Astrocyte of the hippocampus (primary cell): ENCODE data around the gene PRM3.

Experiments
- DNase-seq: peaks from one replicate; pipeline ENCODE4 v3.0.0; 2011; ENCODE audit warnings: low read depth, low spot score

Gene PRM3

DNA sequence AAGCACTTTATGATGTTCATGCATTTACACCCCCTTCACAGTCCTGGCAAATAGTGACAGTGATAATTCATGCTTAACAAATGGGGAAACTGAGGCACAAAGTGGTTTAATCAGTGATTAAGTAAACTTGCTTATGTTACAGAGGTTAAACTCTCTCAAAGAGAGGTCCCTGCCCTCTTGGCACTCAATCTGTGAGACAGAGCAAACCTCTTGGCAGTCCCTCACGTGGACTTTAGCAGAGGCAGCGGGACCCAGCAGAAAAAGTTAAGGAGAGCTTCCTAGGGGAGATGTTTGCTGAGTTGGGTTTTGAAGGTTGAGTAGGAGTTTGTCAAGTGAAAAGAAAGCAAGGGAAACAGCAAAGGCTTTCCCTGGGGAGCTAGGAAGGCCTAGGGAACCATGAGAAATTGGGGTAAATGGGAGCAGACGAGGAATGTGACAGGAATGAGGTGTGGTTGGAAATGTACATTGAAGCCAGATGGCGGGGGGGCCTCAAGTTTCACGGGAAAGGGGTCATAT, 28.1 kb downstream of the PRM3 start:
- DNase-seq, result no peak

DNA sequence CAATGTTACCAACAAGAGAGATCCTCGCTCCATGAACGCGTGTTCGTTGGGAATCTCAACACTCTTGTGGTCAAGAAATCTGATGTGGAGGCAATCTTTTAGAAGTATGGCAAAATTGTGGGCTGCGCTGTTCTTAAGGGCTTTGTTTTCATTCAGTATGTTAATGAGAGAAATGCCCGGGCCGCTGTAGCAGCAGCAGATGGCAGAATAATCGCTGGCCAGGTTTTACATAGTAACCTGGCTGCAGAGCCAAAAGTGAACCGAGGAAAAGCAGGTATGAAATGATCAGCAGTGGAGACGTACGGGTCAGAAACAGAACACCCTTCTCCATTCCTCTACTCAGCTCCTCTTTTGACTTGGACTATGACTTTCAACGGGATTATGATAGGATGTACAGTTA, 30.8 kb downstream of the PRM3 start:
- DNase-seq, result no peak

DNA sequence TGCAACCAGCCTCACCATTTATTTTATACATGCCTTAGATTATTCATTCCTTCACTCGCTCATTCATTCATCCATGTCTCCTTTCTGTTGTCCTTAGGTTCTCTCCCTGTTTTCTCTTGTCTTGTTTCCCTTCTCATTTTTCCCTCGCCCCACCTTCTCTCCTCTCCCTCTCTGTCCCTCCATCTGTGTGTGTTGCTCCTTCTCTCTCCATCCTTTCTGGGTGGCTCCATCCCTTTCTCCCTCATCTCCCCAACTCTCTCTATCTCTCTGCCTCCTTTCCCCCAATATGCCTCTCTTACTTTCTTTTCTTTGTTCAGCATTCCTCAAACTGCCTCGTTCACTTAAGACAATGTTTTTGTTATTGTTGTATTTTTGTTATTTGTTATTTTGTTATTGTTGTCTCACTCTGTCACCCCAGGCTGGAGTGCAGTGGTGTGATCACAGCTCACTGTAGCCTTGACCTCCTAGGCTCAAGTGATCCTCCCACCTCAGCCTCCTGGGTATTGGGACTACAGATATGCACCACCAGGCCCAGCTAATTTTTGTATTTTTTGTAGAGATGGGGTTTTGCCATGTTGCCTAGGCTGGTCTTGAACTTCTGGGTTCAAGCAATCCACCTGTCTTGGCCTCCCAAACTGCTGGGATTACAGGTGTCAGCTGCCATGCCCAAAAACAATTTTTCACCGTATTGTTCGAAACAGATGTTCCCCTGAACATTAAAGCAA, 31.8 kb downstream of the PRM3 start:
- DNase-seq, result no peak

DNA sequence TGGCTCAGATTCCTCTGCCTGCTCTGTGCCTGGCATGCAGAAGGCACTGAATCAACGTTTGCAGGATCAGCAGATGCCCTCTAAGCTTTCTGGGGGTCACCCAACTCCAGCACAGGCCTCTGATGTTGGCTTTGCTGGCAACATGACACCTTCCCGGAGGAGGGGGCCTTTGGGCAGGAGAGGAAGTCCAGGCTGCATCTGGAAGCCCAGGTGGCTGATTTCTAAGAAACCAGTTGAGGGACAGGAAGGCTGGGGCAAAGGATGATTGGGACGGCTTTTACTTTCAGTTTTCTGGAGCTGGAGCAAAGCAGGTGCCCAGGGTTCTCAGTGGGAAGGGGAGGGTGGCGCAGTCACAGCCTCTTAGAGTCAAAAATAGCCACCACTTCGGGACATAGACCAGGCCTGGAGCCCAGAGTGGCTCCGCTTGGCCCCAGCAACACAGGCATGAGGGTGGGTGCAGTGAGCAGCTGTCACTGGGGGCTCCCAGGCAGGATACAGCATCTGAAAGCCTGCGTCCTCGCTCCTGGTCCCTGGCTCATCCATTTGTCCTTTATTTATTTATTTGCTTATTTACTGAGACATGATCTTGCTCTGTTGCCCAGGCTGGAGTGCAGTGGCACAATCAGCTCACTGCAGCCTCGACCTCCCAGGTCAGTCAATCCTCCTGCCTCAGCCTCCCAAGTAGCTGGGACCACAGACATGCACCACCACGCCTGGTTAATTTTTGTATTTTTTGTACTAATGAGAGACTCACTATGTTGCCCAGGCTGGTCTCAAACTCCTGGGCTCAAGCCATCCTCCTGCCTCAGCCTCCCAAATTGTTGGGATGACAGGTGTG, 32.6 kb downstream of the PRM3 start:
- DNase-seq, result no peak

DNA sequence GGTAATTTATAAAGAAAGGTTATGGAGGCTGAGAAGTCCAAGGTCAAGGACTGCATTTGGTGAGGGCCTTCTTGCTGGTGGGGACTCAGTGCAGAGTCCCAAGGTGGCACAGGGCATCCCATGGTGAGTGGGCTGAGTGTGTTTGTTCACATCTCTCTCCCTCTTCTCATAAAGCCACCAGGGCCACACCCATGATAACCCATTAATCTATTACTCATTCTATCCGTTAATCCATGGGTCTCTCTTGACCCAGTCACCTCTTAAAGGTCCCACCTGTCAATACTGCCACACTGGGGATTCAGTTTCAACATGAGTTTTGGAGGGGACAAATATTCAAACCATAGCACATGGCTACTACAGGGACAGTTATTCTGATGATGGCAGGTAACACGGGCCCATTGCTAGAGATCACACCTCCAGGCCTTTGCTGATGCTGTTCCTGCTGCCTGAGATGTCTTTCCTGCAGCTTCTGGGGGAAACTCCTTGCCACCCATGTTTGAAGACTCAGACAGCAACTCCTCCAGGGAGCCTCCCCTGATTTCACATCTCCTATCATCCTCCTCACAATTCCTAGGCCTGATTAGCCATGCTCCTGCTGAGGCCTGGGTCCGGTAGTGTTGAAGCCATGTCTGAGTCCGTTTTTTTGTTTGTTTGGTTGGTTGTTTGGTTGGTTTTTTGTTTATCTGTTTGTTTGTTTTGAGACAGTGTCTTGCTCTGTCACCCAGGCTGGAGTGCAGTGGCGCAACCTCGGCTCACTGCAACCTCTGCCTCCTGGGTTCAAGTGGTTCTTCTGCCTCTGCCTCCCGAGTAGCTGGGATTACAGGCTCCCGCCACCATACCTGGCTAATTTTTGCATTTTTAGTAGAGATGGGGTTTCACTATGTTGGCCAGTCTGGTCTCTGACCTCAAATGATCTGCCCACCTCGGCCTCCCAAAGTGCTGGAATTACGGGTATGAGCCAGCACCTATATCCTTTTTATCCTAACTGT, 33.5 kb downstream of the PRM3 start:
- DNase-seq, result no peak

DNA sequence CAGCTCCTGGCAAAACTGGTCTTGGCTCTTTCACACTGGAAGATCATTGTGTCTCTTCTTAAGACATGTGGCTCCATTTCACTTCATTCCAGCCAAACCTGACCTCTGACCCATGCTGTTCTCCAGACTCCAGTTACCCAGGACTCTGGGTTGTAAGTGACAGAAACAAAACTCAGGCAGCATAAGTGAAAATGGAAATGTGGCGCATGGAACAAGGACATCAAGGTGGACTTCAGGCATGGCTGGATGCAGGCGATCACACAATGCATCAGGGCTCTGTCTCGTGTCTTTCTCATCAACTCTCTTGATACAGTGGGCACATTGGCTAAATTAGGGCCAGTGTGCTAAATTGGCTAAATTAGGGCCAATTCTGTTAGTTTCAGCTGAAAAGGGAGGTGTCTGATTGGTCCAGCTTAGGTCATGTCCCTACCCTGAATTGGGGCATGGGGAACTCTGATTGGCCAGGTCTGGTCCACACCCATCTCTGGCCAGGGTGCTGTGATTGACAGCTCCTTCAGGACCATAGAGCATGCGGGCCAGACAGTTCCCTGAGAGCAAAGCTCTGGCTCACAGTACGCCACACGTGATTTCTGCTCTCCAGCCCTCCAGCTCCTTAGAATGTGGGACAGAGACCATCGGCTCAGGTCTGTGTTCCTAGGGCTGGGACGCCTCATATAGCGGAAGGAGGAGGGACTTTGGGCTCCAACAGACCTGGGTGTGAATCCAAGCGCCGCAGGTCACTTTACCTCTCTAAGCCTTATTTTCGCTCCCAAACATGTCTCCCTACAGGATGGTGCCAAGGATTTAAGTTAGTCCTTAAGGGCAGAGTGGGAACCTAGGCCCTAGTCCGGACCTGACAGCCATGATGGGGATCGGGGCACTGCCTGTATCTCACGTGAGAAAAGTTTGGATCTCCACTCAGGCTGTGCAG, 34.9 kb downstream of the PRM3 start:
- no peak for DNase-seq

- DNase-seq, result no peak
Measured at GRCh38 chr16:11236461-11237254, 36.8 kb downstream of the PRM3 start.

GRCh38 chr16:11235703-11235991, 37.8 kb downstream of the PRM3 start:
- no peak for DNase-seq

- DNase-seq, result no peak
Measured at GRCh38 chr16:11234884-11235702, 38.3 kb downstream of the PRM3 start.

GRCh38 chr16:11233727-11234376, 39.6 kb downstream of the PRM3 start:
- no peak for DNase-seq

DNA sequence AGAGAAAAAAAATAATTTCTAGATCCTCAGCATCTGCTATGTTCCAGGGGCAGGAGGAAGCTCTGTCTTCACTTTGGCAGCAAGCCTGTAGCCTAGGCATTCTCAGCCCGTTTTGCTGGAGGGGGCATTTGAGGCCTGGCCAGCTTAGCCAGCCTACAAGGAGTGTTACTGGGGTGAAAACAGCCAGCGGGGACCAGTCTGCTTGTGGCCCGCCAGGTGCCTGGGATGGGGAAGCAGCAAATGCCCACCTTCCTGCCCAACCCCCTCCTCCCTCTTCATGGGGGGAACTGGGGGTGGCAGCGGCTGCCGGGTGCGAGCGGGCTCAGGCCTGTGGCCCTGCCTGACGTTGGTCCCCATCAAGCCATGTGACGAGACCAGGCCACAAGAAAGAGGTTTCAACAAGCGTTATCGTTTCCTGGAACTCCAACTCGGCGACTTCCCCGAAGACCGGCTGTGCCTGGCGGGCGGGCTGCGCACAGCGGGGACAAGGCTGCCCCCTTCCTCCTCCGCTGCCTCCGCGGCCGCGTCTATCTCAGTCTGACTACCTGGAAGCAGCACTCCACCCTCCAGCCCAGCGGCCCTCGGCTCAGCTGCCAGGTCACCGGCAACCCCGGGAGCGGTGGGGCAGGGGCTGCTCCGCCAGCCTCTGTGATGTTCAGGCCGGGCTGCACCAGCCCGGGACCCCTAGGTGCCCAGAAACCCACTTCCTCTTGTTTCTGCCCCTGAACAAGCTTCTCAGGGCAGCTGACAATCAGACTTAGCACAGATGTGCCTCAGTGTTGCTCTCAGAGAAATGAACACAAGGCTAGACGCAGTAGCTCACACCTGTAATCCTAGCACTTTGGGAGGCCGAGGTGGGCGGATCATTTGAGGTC, 40.3 kb downstream of the PRM3 start:
- no peak for DNase-seq

DNA sequence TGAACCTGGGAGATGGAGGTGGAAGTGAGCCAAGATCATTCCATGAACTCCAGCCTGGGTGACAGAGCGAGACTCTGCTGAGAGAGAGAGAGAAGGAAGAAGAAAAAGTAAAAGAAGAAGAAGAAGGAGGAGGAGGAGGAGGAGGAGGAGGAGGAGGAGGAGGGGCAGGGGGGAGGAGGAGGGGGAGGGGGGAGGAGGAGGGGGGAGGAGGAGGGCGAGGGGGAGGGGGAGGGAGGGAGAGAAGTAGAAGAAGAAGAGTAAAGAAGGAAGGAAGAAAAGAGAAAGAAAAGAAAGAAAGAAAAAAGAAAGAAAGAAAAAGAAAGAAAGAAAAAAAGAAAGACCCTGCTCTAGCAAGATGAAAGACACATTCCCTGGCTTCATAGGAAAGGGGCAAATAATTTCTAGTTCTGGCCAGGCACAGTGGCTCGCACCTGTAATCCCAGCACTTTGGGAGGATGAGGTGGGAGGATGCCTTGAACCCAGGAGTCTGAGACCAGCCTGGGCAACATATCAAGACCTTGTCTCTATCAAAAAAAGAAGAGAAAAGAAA, 41.1 kb downstream of the PRM3 start:
- DNase-seq, result no peak

- DNase-seq, result no peak
Measured at GRCh38 chr16:11231367-11231970, 42.0 kb downstream of the PRM3 start.

GRCh38 chr16:11229906-11230305, 43.5 kb downstream of the PRM3 start:
- DNase-seq, result no peak

GRCh38 chr16:11229432-11229831, 44.0 kb downstream of the PRM3 start:
- DNase-seq, result no peak

DNA sequence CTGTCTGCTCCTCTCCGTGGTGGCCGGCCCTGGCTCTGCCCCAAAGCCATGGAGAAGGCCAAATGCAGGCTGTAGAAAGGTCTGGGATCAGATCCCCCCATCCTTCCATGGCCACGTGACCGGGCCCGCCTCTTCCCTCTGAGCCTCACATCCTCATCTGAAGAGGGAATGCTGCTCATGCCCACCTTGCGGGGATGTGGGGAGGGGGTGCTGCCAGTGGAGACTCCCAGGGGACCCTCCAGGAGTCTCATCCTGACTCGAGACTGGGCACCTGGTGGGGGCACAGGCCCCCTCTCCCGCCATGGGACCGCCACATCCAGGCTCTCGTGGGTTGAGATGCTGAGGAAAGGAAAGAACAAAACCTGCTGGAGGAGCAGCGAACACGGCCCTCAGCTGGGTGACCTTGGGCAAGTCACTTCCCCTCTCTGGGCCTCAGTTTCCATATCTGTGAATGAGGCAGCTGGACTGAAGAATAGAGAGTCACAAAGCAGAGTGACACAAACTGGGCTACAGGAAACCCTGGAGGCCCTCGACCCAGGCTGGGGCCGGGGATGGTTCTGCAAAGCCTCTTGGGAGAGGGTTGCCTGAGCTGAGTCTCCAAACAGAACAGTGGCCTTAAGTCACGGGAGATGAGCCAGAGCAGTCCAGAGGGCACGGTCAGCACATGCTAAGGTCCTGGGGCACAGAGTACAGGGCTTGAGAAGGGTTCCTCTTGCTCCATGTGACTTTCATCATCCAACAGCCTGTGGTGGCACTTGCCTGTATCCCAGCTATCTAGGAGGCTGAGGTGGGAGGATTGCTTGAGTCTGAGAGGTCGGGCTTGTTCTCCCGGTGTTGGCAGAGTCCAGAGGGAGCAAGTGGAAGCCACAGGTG, 47.5 kb downstream of the PRM3 start:
- DNase-seq, result no peak
